GM21717 (cell line): ENCODE results near the gene FBXO40.

Source experiments
- ATAC-seq: cut with Tn5 transposase; IDR thresholded peaks from one replicate; pipeline ENCODE4 v1.9.1; 2021; ENCODE audit warnings: mild to moderate bottlenecking, moderate library complexity; ENCODE audit not compliant: unreplicated experiment

The FBXO40 gene

GRCh38 chr3:121661376-121661775 is 68.2 kb downstream of the FBXO40 start:
- no peak for ATAC-seq

GRCh38 chr3:121662742-121663141 is 69.6 kb downstream of the FBXO40 start:
- ATAC-seq, result no peak

- ATAC-seq, result no peak
Observed at GRCh38 chr3:121663171-121663847, 70.1 kb downstream of the FBXO40 start.

- ATAC-seq, result no peak
Observed at GRCh38 chr3:121665488-121665887, 72.3 kb downstream of the FBXO40 start.

- ATAC-seq, result no peak
Observed at GRCh38 chr3:121667333-121667732, 74.2 kb downstream of the FBXO40 start.

- no peak for ATAC-seq
Observed at GRCh38 chr3:121670676-121671075, 77.5 kb downstream of the FBXO40 start.

- ATAC-seq, result no peak
Observed at GRCh38 chr3:121677141-121677540, 84.0 kb downstream of the FBXO40 start.
